WTC11 (cell line): Measurements from ENCODE around the gene NTRK1. TPM values are rescaled to one million over a fixed set of nuclear protein-coding genes. Genes with fewer than 3 reads are reported as not detected.

ENCODE experiments used
- ATAC-seq: fragments of 200-7000 bp; cut with Tn5 transposase; 2 replicates; pipeline ENCODE4 v1.10.0; 2021; ENCODE audit warnings: mild to moderate bottlenecking, moderate library complexity
- CTCF ChIA-PET: fragments of 300-600 bp; sonication (Branson Sonifier 250); formaldehyde crosslinking; loops from one replicate; lab custom pipeline; 2021; ENCODE audit warnings: antibody characterized with exemption; lab: Charles Lee
- POLR2A ChIA-PET: fragments of 350-600 bp; sonication (Branson Sonifier 250); formaldehyde crosslinking; loops from one replicate; lab custom pipeline; 2021; ENCODE audit warnings: antibody characterized with exemption; lab: Charles Lee
- DNase-seq: peaks from one replicate; pipeline ENCODE4 v3.0.0; 2021; ENCODE audit warnings: low spot score
- H3K27ac Mint-ChIP-seq: 2 replicates; pipeline ENCODE4 v1.8.0; 2021; ENCODE audit warnings: mixed read lengths
- H3K27me3 Mint-ChIP-seq: 2 replicates; pipeline ENCODE4 v1.8.0; 2021; ENCODE audit warnings: low read depth, mild to moderate bottlenecking, moderate library complexity, mixed read lengths
- H3K36me3 Mint-ChIP-seq: 2 replicates; pipeline ENCODE4 v1.8.0; 2021; ENCODE audit warnings: mixed read lengths
- H3K4me1 Mint-ChIP-seq: 2 replicates; pipeline ENCODE4 v1.8.0; 2022; ENCODE audit warnings: mixed read lengths
- H3K4me3 Mint-ChIP-seq: 2 replicates; pipeline ENCODE4 v1.8.0; 2021; ENCODE audit warnings: mild to moderate bottlenecking, moderate library complexity, mixed read lengths
- H3K9me3 Mint-ChIP-seq: 2 replicates; pipeline ENCODE4 v1.8.0; 2021; ENCODE audit warnings: mixed read lengths
- ATF1 ChIP-seq: sonication (generic); formaldehyde crosslinking; IDR thresholded peaks from 2 replicates; pipeline ENCODE4 v1.8.1; 2023; ENCODE audit warnings: mild to moderate bottlenecking, moderate library complexity, missing genetic modification reagents
- ATF2 ChIP-seq: sonication (generic); formaldehyde crosslinking; IDR thresholded peaks from 2 replicates; pipeline ENCODE4 v1.8.1; 2022; ENCODE audit warnings: low read depth, missing genetic modification reagents, borderline replicate concordance
- ATF3 ChIP-seq: sonication (generic); formaldehyde crosslinking; conservative IDR thresholded peaks from 2 replicates; pipeline ENCODE4 v1.8.1; 2022; ENCODE audit warnings: mild to moderate bottlenecking, missing genetic modification reagents
- CBFB ChIP-seq: sonication (generic); formaldehyde crosslinking; IDR thresholded peaks from 2 replicates; pipeline ENCODE4 v1.8.1; 2022; ENCODE audit warnings: mild to moderate bottlenecking, low read depth, missing genetic modification reagents
- FOXJ3 ChIP-seq: sonication (generic); formaldehyde crosslinking; IDR thresholded peaks from 2 replicates; pipeline ENCODE4 v1.9.0; 2021; ENCODE audit warnings: missing genetic modification reagents, mild to moderate bottlenecking, borderline replicate concordance
- IRF2 ChIP-seq: sonication (generic); formaldehyde crosslinking; IDR thresholded peaks from 2 replicates; pipeline ENCODE4 v1.8.0; 2022; ENCODE audit warnings: low read depth, missing genetic modification reagents, borderline replicate concordance
- JAZF1 ChIP-seq: fragments of 250-450 bp; sonication (Bioruptor Pico); IDR thresholded peaks from 2 replicates; pipeline ENCODE4 v1.9.0; 2021; ENCODE audit warnings: moderate library complexity, mild to moderate bottlenecking, inconsistent platforms
- NFE2L1 ChIP-seq: sonication (generic); formaldehyde crosslinking; IDR thresholded peaks from 2 replicates; pipeline ENCODE4 v1.8.1; 2023; ENCODE audit warnings: missing genetic modification reagents
- OVOL2 ChIP-seq: fragments of 250-450 bp; sonication (Bioruptor Pico); IDR thresholded peaks from 2 replicates; pipeline ENCODE4 v1.9.0; 2021; ENCODE audit warnings: mild to moderate bottlenecking, borderline replicate concordance
- PRDM15 ChIP-seq: sonication (generic); formaldehyde crosslinking; IDR thresholded peaks from 2 replicates; pipeline ENCODE4 v1.8.0; 2022; ENCODE audit warnings: missing genetic modification reagents
- RORB ChIP-seq: fragments of 250-450 bp; sonication (Bioruptor Pico); IDR thresholded peaks from 2 replicates; pipeline ENCODE4 v1.9.0; 2021; ENCODE audit warnings: mild to moderate bottlenecking
- SMAD4 ChIP-seq: sonication (generic); formaldehyde crosslinking; IDR thresholded peaks from 2 replicates; pipeline ENCODE4 v1.8.0; 2022; ENCODE audit warnings: mild to moderate bottlenecking, missing genetic modification reagents
- SP1 ChIP-seq: sonication (generic); formaldehyde crosslinking; conservative IDR thresholded peaks from 2 replicates; pipeline ENCODE4 v1.8.1; 2022; ENCODE audit warnings: missing genetic modification reagents
- TEAD1 ChIP-seq: sonication (generic); formaldehyde crosslinking; IDR thresholded peaks from 2 replicates; pipeline ENCODE4 v1.8.0; 2022; ENCODE audit warnings: mild to moderate bottlenecking, missing genetic modification reagents
- ZBTB21 ChIP-seq: sonication (generic); formaldehyde crosslinking; IDR thresholded peaks from 2 replicates; pipeline ENCODE4 v1.8.1; 2023; ENCODE audit warnings: mild to moderate bottlenecking, missing genetic modification reagents, borderline replicate concordance
- ZBTB43 ChIP-seq: sonication (generic); formaldehyde crosslinking; IDR thresholded peaks from 2 replicates; pipeline ENCODE4 v1.8.1; 2023; ENCODE audit warnings: mild to moderate bottlenecking, missing genetic modification reagents
- ZNF232 ChIP-seq: sonication (generic); formaldehyde crosslinking; IDR thresholded peaks from 2 replicates; pipeline ENCODE4 v1.8.0; 2022; ENCODE audit warnings: mild to moderate bottlenecking, missing genetic modification reagents
- ZNF396 ChIP-seq: fragments of 250-450 bp; sonication (Bioruptor Pico); IDR thresholded peaks from 2 replicates; pipeline ENCODE4 v1.8.0; 2021; ENCODE audit warnings: mild to moderate bottlenecking, moderate library complexity, borderline replicate concordance
- total RNA-seq: library from RNA; stranded (reverse); gene quantifications from 3 replicates; pipeline ENCODE4 v1.2.3, GENCODE V29; 2021
- TF ChIP-seq, protein P1 (sequence below): sonication (generic); formaldehyde crosslinking; IDR thresholded peaks from 2 replicates; pipeline ENCODE4 v1.8.1; 2023; ENCODE audit warnings: mild to moderate bottlenecking, missing genetic modification reagents, moderate library complexity
- TF ChIP-seq, protein P2 (sequence below): sonication (generic); formaldehyde crosslinking; IDR thresholded peaks from 2 replicates; pipeline ENCODE4 v1.8.1; 2022; ENCODE audit warnings: low read depth, mild to moderate bottlenecking, moderate library complexity, missing genetic modification reagents, borderline replicate concordance

NTRK1 gene
- total RNA-seq, 1 experiment from 2014 or later = 0.42 TPM

DNA sequence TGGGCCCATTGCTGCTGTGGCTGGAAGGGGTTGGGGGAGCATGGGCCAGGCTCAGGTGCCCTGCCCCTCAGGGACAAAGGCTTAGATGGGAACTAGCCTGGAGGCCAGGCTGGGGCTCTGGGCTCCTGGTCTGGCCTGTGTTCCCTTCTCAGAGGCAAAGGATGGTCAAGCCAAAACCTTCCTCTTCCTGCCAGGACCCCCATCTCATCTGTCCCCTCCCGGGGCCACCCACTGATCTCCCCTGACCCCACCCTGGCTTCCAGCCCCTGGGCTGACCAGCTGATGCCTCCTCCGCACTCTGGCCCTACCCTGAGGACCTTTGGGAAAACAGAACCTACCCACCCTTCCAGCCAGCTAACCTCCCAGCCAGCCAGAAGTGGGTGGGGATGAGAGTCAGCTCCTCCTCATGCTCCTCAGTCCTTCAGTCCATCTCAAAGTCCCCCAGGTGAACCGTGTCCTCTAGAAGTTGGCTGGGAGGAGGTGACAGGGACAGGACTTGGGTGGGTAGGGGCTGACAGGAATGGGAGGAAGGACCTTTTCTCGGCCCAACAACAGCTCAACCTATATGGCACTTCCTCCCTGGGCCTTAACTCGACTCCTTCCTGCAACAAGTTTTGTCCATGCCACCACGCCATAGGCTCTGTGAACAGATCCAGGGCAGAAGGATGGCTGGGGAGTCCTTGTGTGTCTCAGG is 40.4 kb downstream of the NTRK1 start:
- Mint-ChIP-seq H3K4me1 (peaks cover 13% of the 10 kb centered on the region), H3K27me3 (peaks cover 10% of the 10 kb centered on the region), H3K4me3 (no peak overlapping the region), H3K36me3 (no peaks in the 10 kb centered on the region), H3K27ac (no peak overlapping the region), H3K9me3 (no peaks in the 10 kb centered on the region)
- DNase-seq (no peak), ATAC-seq (no peak)
- CTCF ChIA-PET = interaction anchor here (0.6 to 5.1 kb wide), 7 partner anchors 9 to 48 kb away, joined by 3 to 42 read pairs (median 4); no protein-coding TSS in a partner anchor
- TF ChIP-seq IRF2 (CRISPR knock-in tag) (no peak), PRDM15 (no peak), ZBTB43 (CRISPR knock-in tag) (no peak), NFE2L1 (CRISPR knock-in tag) (no peak), RORB (CRISPR knock-in tag) (no peak), ATF3 (no peak), SP1 (CRISPR knock-in tag) (no peak), FOXJ3 (CRISPR knock-in tag) (no peak), ZBTB21 (no peak), OVOL2 (CRISPR knock-in tag) (no peak), SMAD4 (CRISPR knock-in tag) (no peak), JAZF1 (CRISPR knock-in tag) (no peak), ZNF396 (CRISPR knock-in tag) (no peak), ATF2 (no peak), CBFB (no peak), ZNF232 (CRISPR knock-in tag) (no peak), TEAD1 (CRISPR knock-in tag) (no peak), ATF1 (no peak)
- TF ChIP-seq, protein P1, sequence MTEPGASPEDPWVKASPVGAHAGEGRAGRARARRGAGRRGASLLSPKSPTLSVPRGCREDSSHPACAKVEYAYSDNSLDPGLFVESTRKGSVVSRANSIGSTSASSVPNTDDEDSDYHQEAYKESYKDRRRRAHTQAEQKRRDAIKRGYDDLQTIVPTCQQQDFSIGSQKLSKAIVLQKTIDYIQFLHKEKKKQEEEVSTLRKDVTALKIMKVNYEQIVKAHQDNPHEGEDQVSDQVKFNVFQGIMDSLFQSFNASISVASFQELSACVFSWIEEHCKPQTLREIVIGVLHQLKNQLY = no peak
- TF ChIP-seq, protein P2, sequence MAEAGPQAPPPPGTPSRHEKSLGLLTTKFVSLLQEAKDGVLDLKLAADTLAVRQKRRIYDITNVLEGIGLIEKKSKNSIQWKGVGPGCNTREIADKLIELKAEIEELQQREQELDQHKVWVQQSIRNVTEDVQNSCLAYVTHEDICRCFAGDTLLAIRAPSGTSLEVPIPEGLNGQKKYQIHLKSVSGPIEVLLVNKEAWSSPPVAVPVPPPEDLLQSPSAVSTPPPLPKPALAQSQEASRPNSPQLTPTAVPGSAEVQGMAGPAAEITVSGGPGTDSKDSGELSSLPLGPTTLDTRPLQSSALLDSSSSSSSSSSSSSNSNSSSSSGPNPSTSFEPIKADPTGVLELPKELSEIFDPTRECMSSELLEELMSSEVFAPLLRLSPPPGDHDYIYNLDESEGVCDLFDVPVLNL (CRISPR knock-in tag) = no peak
- POLR2A ChIA-PET = interaction anchor here (0.6 kb wide), 1 partner anchor 8 kb away, joined by 4 read pairs; no protein-coding TSS in a partner anchor
